Panc1 (cell line): ENCODE data around the gene XYLT1. TPM values are rescaled to one million over a fixed set of nuclear protein-coding genes. Genes with fewer than 3 reads are reported as not detected.

Source experiments
- ATAC-seq: fragments of 200-7000 bp; cut with Tn5 transposase; 2 replicates; pipeline ENCODE4 v1.9.1; 2020; ENCODE audit warnings: mild to moderate bottlenecking, moderate library complexity
- BruUV-seq: library from RNA; stranded (reverse); fragments of 400-500 nt; replicated peaks from 2 replicates; lab custom pipeline; 2021; lab: Mats Ljungman, UMichigan
- CTCF ChIA-PET: fragments of 300-600 bp; sonication (Branson Sonifier 250); formaldehyde crosslinking; loops from one replicate; lab custom pipeline; 2022; ENCODE audit warnings: antibody characterized with exemption; lab: Charles Lee
- POLR2A ChIA-PET: fragments of 300-600 bp; sonication (Branson Sonifier 250); formaldehyde crosslinking; loops from one replicate; lab custom pipeline; 2022; ENCODE audit warnings: antibody characterized with exemption; lab: Charles Lee
- DNase-seq: peaks from one replicate; pipeline ENCODE4 v3.0.0-alpha.2; 2010; ENCODE audit warnings: low read depth, low spot score
- H3K27ac ChIP-seq: 2 replicates; pipeline ENCODE4 v1.5.1; 2011; ENCODE audit warnings: mild to moderate bottlenecking, low read length, inconsistent platforms
- H3K27me3 ChIP-seq: fragments of 200-500 bp; sonication (Bioruptor generic); 2 replicates; pipeline ENCODE4 v1.6.0; 2014; ENCODE audit warnings: low read length, inconsistent platforms; ENCODE audit not compliant: control insufficient read depth, insufficient read depth
- H3K36me3 ChIP-seq: fragments of 200-500 bp; sonication (Bioruptor generic); 2 replicates; pipeline ENCODE4 v1.5.1; 2014; ENCODE audit warnings: inconsistent platforms, mild to moderate bottlenecking, low read length, moderate library complexity; ENCODE audit not compliant: control insufficient read depth, insufficient read depth
- H3K4me1 ChIP-seq: 2 replicates; pipeline ENCODE4 v1.5.1; 2011; ENCODE audit warnings: inconsistent platforms, mild to moderate bottlenecking, low read length, moderate library complexity; ENCODE audit not compliant: control insufficient read depth, insufficient read depth
- H3K4me3 ChIP-seq, 2 experiments: 2 replicates each; pipeline ENCODE4 v1.5.1; 2011 to 2012; ENCODE audit warnings: low read depth in 2 of 2, low read length in 2 of 2, mild to moderate bottlenecking in 2 of 2, inconsistent platforms in 1 of 2, moderate library complexity in 1 of 2
- H3K9me3 ChIP-seq: fragments of 200-500 bp; sonication (Bioruptor generic); 2 replicates; pipeline ENCODE4 v1.5.1; 2014; ENCODE audit warnings: low read depth, mild to moderate bottlenecking, inconsistent platforms, low read length, moderate library complexity; ENCODE audit not compliant: control insufficient read depth, insufficient read depth
- CTCF ChIP-seq: fragments of 450-650 bp; IDR thresholded peaks from 2 replicates; pipeline ENCODE4 v1.5.1; 2017; ENCODE audit warnings: mild to moderate bottlenecking
- POLR2AphosphoS5 ChIP-seq: IDR thresholded peaks from 2 replicates; pipeline ENCODE4 v1.6.1; 2012; ENCODE audit warnings: mild to moderate bottlenecking, low read depth, low read length, moderate library complexity
- REST ChIP-seq, 2 experiments: IDR thresholded peaks; 2 replicates each; pipeline ENCODE4 v1.6.1; 2011 to 2012; ENCODE audit warnings: low read depth in 2 of 2, control low read depth in 1 of 2, low read length in 1 of 2, mild to moderate bottlenecking in 1 of 2, moderate library complexity in 1 of 2; ENCODE audit not compliant: insufficient read depth in 1 of 2
- SIN3A ChIP-seq: IDR thresholded peaks from 2 replicates; pipeline ENCODE4 v1.6.1; 2012; ENCODE audit warnings: low read depth, mild to moderate bottlenecking, low read length, moderate library complexity, borderline replicate concordance; ENCODE audit not compliant: insufficient read depth
- TCF7L2 ChIP-seq: IDR thresholded peaks from 2 replicates; pipeline ENCODE4 v1.6.1; 2011; ENCODE audit warnings: mild to moderate bottlenecking, low read depth, low read length, inconsistent platforms
- in situ Hi-C: cut with HindIII; loops from 2 replicates; pipeline ENCODE4 v1.10.0; 2016; ENCODE audit warnings: low sequenced_read_pairs, low pct_unique_long_range_greater_than_20kb
- intact Hi-C: fragments of 100-400 bp; cut with micrococcal nuclease; formaldehyde crosslinking; loops from one replicate; pipeline ENCODE4 v1.10.0; 2022; ENCODE audit not compliant: unreplicated experiment
- total RNA-seq: library from RNA; stranded (reverse); gene quantifications from one replicate; pipeline ENCODE4 v1.2.1, GENCODE V29; 2021; ENCODE audit not compliant: unreplicated experiment

Gene XYLT1
- total RNA-seq, 1 experiment from 2014 or later = 0.62 TPM

GRCh38 chr16:17259751-17260270, 210.9 kb downstream of the XYLT1 start:
- BruUV-seq = no TSS peak
- no peaks in the 10 kb centered on the region; the same call in 1 of the 2 replicates for H3K27me3 ChIP-seq
- intact Hi-C loops = no loop called here
- ATAC-seq (no peak), DNase-seq (no peak)
- in situ Hi-C loops = no loop called here
- ChIA-PET POLR2A (interaction anchor here (0.7 kb wide), 1 partner anchor 23 kb away, joined by 5 read pairs; no protein-coding TSS in a partner anchor), CTCF (no interaction called here)
- no peaks in the 10 kb centered on the region for H3K36me3 ChIP-seq
- TF ChIP-seq CTCF (no peak), TCF7L2 (no peak), REST (IDR thresholded peaks at IDR 0.05; ENCODE audit: insufficient read depth in 1 of 2, low read depth in 2 of 2, low read length in 1 of 2) (no peak), POLR2AphosphoS5 (no peak), SIN3A (no peak)
- no peak overlapping the region for H3K27ac ChIP-seq
- no peaks in the 10 kb centered on the region for H3K4me1 ChIP-seq
- no peak overlapping the region for H3K4me3 ChIP-seq
- H3K9me3 ChIP-seq = no peaks in the 10 kb centered on the region

- ATAC-seq (no peak), DNase-seq (no peak)
- Histone ChIP-seq H3K36me3 (no peaks in the 10 kb centered on the region), H3K27me3 (no peaks in the 10 kb centered on the region; the same call in 1 of the 2 replicates), H3K9me3 (no peaks in the 10 kb centered on the region), H3K4me1 (no peaks in the 10 kb centered on the region), H3K4me3 (no peak overlapping the region), H3K27ac (no peak overlapping the region)
- ChIA-PET CTCF (no interaction called here), POLR2A (no interaction called here)
- no peak for TF ChIP-seq REST (IDR thresholded peaks at IDR 0.05; ENCODE audit: insufficient read depth in 1 of 2, low read depth in 2 of 2, low read length in 1 of 2)
- no peak for TF ChIP-seq CTCF
- no peak for TF ChIP-seq SIN3A
- no peak for TF ChIP-seq POLR2AphosphoS5
- no peak for TF ChIP-seq TCF7L2
- intact Hi-C loops = no loop called here
- no TSS peak for BruUV-seq
- in situ Hi-C loops = no loop called here
Measured at GRCh38 chr16:17258848-17259713, 211.7 kb downstream of the XYLT1 start.
